ENCODE results near the gene SHC1. TPM values are rescaled to one million over a fixed set of nuclear protein-coding genes. Genes with fewer than 3 reads are reported as not detected.

SHC1 gene
- total RNA-seq, 2 donors from 2014 or later: 60.9 to 62.0 TPM

DNA sequence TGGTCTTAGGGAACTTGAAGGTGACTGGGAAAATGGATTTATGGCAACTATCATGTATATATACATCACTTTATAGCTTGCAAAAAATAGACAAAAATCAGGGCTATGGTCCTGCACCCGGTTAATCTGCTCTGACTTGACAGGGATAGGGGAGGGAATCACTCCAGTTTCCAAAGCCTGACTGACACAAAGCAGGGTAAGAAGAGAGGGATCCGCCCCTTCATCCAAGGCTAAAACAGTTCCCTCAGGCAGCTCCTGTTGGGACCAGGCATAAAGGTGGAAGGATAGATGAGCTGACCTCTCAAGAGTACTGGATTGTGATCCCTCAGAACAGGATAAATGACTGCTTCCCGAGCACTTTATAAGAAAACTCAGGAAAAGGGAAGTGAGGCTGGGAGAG is 16.0 kb downstream of the SHC1 start:
- peak overlapping the region; percentile 99 for H3K4me3 Mint-ChIP-seq
- H3K9me3 Mint-ChIP-seq: no peaks in the 10 kb centered on the region
- H3K27me3 Mint-ChIP-seq: no peaks in the 10 kb centered on the region
- H3K4me1 Mint-ChIP-seq: peaks cover 49% of the 10 kb centered on the region
- no peak for ATAC-seq (replicated peaks)
- peak overlapping the region; percentile 100 for H3K27ac Mint-ChIP-seq
- H3K36me3 Mint-ChIP-seq (ENCODE audit: low read depth): peaks cover 84% of the 10 kb centered on the region

DNA sequence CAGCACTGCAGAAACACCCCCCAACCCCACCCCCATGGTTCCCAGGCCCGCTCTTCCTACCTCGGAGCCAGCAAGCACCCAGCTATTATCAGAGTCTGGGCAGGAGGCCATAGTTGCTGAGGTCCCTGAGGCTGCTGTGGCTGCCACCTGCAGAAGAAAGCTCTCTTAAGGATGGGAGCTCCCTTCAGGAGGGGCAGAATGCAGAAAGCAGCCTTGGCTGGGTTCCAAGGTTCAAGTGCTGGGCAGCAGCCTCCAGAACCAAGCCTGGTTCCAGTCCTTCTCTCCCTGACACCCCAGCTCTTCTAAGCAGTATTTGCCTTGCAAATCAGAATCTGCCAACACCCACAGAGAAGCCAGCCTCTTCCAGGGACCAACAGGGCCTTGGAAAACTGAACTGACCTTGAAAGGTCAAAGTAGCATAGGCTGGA is 16.9 kb downstream of the SHC1 start:
- Mint-ChIP-seq H3K9me3 (no peaks in the 10 kb centered on the region), H3K27me3 (no peaks in the 10 kb centered on the region), H3K27ac (peak overlapping the region; percentile 100), H3K36me3 (ENCODE audit: low read depth) (peaks cover 84% of the 10 kb centered on the region), H3K4me3 (peak overlapping the region; percentile 99), H3K4me1 (peaks cover 54% of the 10 kb centered on the region)
- ATAC-seq (replicated peaks): no peak

DNA sequence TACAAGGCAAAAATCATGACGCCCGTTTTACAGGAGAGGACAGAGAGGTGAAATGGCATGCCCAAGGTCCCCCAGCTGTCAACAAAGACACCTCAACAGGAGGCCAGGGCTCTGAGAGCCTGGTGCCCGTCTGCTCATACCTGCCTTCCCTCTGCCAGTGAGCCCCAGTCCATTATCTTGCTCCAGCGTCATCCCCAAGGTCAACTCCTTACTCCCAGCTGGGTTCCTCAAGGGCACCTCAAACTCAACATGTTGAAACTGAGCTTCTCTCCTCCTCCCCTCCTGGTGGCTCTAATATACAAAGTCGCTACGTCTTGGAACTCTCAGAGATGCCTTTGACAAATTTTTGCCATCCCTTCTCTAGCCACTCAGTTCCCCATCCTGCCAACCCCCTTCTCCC is 17.9 kb downstream of the SHC1 start:
- H3K4me3 Mint-ChIP-seq: peak overlapping the region; percentile 99
- peaks cover 84% of the 10 kb centered on the region for H3K36me3 Mint-ChIP-seq (ENCODE audit: low read depth)
- no peaks in the 10 kb centered on the region for H3K9me3 Mint-ChIP-seq
- H3K4me1 Mint-ChIP-seq: peaks cover 56% of the 10 kb centered on the region
- peak overlapping the region; percentile 100 for H3K27ac Mint-ChIP-seq
- no peaks in the 10 kb centered on the region for H3K27me3 Mint-ChIP-seq
- no peak for ATAC-seq (replicated peaks)

DNA sequence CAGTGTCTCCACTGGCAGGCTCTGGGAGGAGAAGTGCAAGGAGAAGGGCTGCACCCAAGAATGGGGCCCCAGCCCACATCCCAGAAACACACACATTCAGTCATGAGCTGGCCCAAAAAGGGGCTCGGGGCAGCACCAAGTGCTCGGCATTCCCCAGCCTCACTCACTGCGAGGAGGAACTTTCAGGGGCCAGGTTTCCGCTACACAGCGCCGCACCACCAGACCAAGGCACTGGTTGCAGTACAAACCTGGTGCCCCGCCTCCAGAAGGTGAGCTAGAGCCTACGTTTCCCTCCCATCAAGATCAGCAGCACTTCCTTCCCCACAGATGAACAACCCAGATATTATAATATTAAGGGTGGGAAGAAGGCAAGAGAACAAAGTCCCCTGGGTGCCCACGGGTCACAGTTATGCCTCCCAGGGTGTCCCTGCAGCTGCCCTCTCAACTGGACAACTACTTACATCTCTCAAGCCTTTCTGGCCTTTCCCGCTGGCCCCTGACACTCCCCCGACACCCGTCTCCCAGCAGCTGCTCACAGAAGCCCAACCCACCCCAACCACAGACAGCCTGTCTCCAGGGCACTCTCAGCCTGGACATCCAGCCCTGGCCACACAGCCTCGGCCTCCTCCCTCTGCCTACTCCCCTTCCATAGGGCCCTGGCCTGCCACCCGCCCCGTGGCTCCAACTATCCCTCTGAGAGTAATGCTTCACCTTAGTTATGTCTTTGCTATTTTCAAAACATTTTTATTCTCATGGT is 18.5 kb downstream of the SHC1 start:
- peak; percentile 57 for ATAC-seq (replicated peaks)
- Mint-ChIP-seq H3K4me3 (peak overlapping the region; percentile 99), H3K36me3 (ENCODE audit: low read depth) (peaks cover 82% of the 10 kb centered on the region), H3K9me3 (no peaks in the 10 kb centered on the region), H3K4me1 (peaks cover 52% of the 10 kb centered on the region), H3K27ac (peak overlapping the region; percentile 100), H3K27me3 (no peaks in the 10 kb centered on the region)

GRCh38 chr1:154948079-154948478 is 22.5 kb downstream of the SHC1 start:
- Mint-ChIP-seq H3K27me3 (no peaks in the 10 kb centered on the region), H3K36me3 (ENCODE audit: low read depth) (peaks cover 76% of the 10 kb centered on the region), H3K27ac (peak overlapping the region; percentile 73), H3K4me1 (peaks cover 44% of the 10 kb centered on the region), H3K4me3 (no peak overlapping the region), H3K9me3 (no peaks in the 10 kb centered on the region)
- no peak for ATAC-seq (replicated peaks)

DNA sequence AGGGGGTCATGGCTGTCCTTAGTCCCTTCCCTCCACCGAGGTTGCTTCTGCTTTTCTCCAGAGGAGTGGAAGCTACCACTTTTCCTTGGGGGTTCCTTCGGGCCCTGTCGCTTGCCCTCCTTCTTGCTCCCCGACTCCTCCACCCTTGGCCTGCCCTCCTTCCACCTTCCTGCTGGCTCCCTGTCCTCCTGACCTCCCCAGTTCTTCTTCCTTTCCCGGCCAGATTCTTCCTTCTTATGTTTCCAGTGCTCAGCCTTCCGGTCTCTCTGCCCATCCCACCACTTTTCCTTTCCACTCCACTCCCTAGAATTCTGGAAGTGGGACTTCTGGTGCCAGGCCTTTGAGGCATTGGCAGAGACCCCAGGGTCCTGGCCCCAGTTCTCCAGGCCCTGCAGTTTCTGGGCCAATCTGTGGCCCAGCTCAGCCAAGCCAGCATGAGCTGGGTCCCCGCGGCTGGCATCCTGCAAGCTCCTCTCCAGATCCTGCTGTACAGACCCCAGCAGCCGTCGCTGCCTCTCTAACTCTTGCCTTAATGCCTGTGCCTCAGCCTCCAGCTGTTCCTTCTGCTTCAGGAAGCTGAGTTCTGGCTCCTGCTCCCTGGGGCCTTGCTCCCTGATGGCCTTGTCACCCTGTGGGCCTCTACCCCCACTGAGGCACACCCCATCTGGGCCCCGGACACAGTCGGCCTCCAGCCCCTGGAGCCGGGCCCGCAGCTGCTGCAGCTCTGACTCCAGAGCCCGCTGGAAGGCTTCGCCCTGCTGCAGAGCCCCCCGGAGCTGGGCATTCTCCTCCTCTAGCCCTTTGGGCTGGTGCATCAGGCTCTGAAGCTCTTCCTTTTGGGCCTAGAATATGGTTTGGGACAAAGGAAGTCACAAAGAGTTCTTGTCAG is 24.3 kb downstream of the SHC1 start:
- no peak for ATAC-seq (replicated peaks)
- no peaks in the 10 kb centered on the region for H3K27me3 Mint-ChIP-seq
- H3K4me1 Mint-ChIP-seq: peaks cover 31% of the 10 kb centered on the region
- H3K27ac Mint-ChIP-seq: peak overlapping the region; percentile 78
- no peaks in the 10 kb centered on the region for H3K9me3 Mint-ChIP-seq
- peak overlapping the region; percentile 22 for H3K4me3 Mint-ChIP-seq
- H3K36me3 Mint-ChIP-seq (ENCODE audit: low read depth): peaks cover 57% of the 10 kb centered on the region

DNA sequence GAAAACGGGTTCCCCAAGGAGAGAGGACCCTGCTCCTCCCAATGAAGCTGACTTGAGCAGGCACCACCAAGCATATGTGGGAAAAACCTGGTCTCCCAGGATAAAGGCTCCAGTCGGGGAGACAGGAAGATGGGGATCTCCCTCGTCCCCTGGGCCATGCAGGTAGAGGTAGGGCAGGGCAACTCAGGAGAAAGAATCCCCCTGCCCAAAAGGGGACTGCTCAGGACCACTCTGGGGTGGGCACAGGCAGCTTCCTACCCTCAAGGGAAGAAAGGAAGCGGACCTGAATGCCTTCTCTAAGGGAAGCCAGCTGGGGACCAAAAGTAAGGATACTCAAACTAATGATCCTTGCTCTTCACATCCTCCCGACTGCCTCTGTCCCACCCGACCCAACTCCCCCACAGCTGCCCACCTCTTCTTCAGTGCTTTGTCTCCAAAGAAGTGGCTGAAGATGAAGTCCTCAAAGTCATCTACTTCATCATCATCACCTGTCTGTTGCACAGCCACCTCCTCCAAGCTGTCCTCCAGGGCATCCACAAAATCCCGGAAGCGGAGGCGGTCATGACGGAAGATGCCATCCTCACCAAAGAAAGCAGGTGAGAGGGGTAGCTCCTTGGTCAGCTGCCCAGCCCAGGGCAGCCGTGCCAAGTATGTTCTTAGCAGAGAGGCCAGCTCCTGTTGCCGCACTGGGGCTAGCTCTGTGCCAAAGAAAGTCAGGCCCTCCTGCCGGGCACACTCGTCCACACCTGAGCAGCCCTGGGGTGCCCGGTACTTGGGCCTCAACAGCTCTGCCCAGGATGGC is 25.2 kb downstream of the SHC1 start:
- Mint-ChIP-seq H3K9me3 (no peaks in the 10 kb centered on the region), H3K36me3 (ENCODE audit: low read depth) (peaks cover 49% of the 10 kb centered on the region), H3K27ac (peak overlapping the region; percentile 85), H3K4me3 (no peak overlapping the region), H3K27me3 (no peaks in the 10 kb centered on the region), H3K4me1 (peaks cover 34% of the 10 kb centered on the region)
- ATAC-seq (replicated peaks): no peak

DNA sequence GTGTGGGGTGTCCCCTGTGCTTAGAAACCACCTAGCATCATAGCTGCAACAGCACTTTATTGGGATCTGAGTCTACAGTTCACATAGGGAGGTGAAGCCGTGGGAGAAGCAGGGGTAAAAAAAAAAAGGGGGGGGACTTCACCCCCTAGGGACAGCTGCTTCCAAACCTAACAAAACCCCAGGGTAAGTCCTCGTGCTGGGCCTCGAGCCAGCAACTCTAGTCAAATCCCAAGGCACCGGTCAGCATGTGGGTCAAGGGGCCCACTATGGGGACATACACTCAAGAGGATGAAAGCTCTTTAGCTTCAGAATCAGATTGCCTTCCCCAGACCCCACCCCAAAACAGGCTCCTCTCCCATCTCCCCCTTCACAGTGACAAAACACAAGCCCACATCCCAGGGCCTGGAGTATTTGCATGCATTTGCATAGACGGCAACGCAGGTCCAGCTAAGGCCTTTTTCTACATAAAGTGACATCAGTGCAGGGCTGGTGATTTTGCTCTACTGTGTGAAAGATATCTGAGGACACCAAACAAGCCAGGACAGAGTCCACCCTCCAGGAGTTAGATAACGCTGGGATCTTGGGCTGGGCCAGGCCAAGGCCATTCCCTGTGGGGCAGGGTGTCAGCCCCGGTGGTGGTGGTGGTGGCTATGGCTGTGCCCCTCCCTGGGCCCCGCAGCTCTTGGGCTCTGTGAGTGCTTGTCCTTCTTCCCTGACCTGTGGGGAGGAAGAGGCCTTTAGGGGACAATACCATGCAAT is 26.0 kb downstream of the SHC1 start:
- no peak for ATAC-seq (replicated peaks)
- no peaks in the 10 kb centered on the region for H3K9me3 Mint-ChIP-seq
- H3K36me3 Mint-ChIP-seq (ENCODE audit: low read depth): peaks cover 44% of the 10 kb centered on the region
- no peaks in the 10 kb centered on the region for H3K27me3 Mint-ChIP-seq
- H3K4me3 Mint-ChIP-seq: peak overlapping the region; percentile 76
- H3K4me1 Mint-ChIP-seq: peaks cover 34% of the 10 kb centered on the region
- H3K27ac Mint-ChIP-seq: peak overlapping the region; percentile 85

GRCh38 chr1:154943649-154944400 is 26.7 kb downstream of the SHC1 start:
- H3K4me1 Mint-ChIP-seq: peaks cover 37% of the 10 kb centered on the region
- H3K36me3 Mint-ChIP-seq (ENCODE audit: low read depth): peaks cover 37% of the 10 kb centered on the region
- H3K27me3 Mint-ChIP-seq: no peaks in the 10 kb centered on the region
- ATAC-seq (replicated peaks): peak; percentile 45
- no peaks in the 10 kb centered on the region for H3K9me3 Mint-ChIP-seq
- peak overlapping the region; percentile 76 for H3K4me3 Mint-ChIP-seq
- peak overlapping the region; percentile 85 for H3K27ac Mint-ChIP-seq

- no peaks in the 10 kb centered on the region for H3K27me3 Mint-ChIP-seq
- H3K4me1 Mint-ChIP-seq: peaks cover 43% of the 10 kb centered on the region
- no peaks in the 10 kb centered on the region for H3K9me3 Mint-ChIP-seq
- H3K36me3 Mint-ChIP-seq (ENCODE audit: low read depth): peaks cover 26% of the 10 kb centered on the region
- no peak for ATAC-seq (replicated peaks)
- peak overlapping the region; percentile 76 for H3K4me3 Mint-ChIP-seq
- peak overlapping the region; percentile 85 for H3K27ac Mint-ChIP-seq
Measured at GRCh38 chr1:154941333-154942013, 29.1 kb downstream of the SHC1 start.

GRCh38 chr1:154940651-154941194 is 29.8 kb downstream of the SHC1 start:
- Mint-ChIP-seq H3K27me3 (no peaks in the 10 kb centered on the region), H3K4me3 (peak overlapping the region; percentile 76), H3K9me3 (no peaks in the 10 kb centered on the region), H3K27ac (peak overlapping the region; percentile 85), H3K4me1 (peaks cover 43% of the 10 kb centered on the region), H3K36me3 (ENCODE audit: low read depth) (peaks cover 23% of the 10 kb centered on the region)
- peak; percentile 24 for ATAC-seq (replicated peaks)

GRCh38 chr1:154940213-154940560 is 30.4 kb downstream of the SHC1 start:
- no peaks in the 10 kb centered on the region for H3K27me3 Mint-ChIP-seq
- H3K9me3 Mint-ChIP-seq: no peaks in the 10 kb centered on the region
- ATAC-seq (replicated peaks): no peak
- peaks cover 19% of the 10 kb centered on the region for H3K36me3 Mint-ChIP-seq (ENCODE audit: low read depth)
- peaks cover 43% of the 10 kb centered on the region for H3K4me1 Mint-ChIP-seq
- H3K4me3 Mint-ChIP-seq: peak overlapping the region; percentile 76
- H3K27ac Mint-ChIP-seq: peak overlapping the region; percentile 85
